Astrocyte (in vitro differentiated cells and primary cell): ENCODE results near the gene PPP2R2C. TPM values are rescaled to one million over a fixed set of nuclear protein-coding genes. Genes with fewer than 3 reads are reported as not detected.

Experiments used
- DNase-seq: peaks from one replicate; pipeline ENCODE4 v3.0.0-alpha.2; 2010; ENCODE audit warnings: low read depth
- FAIRE-seq: peaks from 2 replicates; lab custom pipeline; 2011; peaks lifted over from hg19 to GRCh38; lab: Jason Lieb, UNC
- H2AFZ ChIP-seq: 2 replicates; pipeline ENCODE4 v1.6.0; 2012; ENCODE audit warnings: low read depth, low read length, inconsistent platforms
- H3K27ac ChIP-seq: 2 replicates; pipeline ENCODE4 v1.5.1; 2011; ENCODE audit warnings: low read depth, low read length, inconsistent platforms
- H3K27me3 ChIP-seq: 2 replicates; pipeline ENCODE4 v1.6.0; 2011; ENCODE audit warnings: low read length, inconsistent platforms; ENCODE audit not compliant: insufficient read depth
- H3K36me3 ChIP-seq: 2 replicates; pipeline ENCODE4 v1.5.1; 2011; ENCODE audit warnings: low read length, inconsistent platforms; ENCODE audit not compliant: insufficient read depth
- H3K4me1 ChIP-seq: 2 replicates; pipeline ENCODE4 v1.5.1; 2011; ENCODE audit warnings: low read length, inconsistent platforms; ENCODE audit not compliant: insufficient read depth
- H3K4me2 ChIP-seq: 2 replicates; pipeline ENCODE4 v1.6.0; 2012; ENCODE audit warnings: low read length, inconsistent platforms
- H3K4me3 ChIP-seq: 2 replicates; pipeline ENCODE4 v1.5.1; 2011; ENCODE audit warnings: low read depth, mild to moderate bottlenecking, low read length, inconsistent platforms; ENCODE audit not compliant: insufficient read depth
- H3K79me2 ChIP-seq: 2 replicates; pipeline ENCODE4 v1.6.0; 2012; ENCODE audit warnings: mild to moderate bottlenecking, low read length, inconsistent platforms; ENCODE audit not compliant: insufficient read depth
- H3K9ac ChIP-seq: 2 replicates; pipeline ENCODE4 v1.6.0; 2012; ENCODE audit warnings: mild to moderate bottlenecking, low read length, inconsistent platforms
- H3K9me3 ChIP-seq: 2 replicates; pipeline ENCODE4 v1.5.1; 2012; ENCODE audit warnings: low read depth, mild to moderate bottlenecking, low read length, inconsistent platforms; ENCODE audit not compliant: insufficient read depth
- H4K20me1 ChIP-seq: 2 replicates; pipeline ENCODE4 v1.6.0; 2012; ENCODE audit warnings: low read length, inconsistent platforms; ENCODE audit not compliant: insufficient read depth
- H3K27ac Mint-ChIP-seq: one replicate; pipeline ENCODE4 v1.8.0; 2021; ENCODE audit warnings: mild to moderate bottlenecking, mixed read lengths; ENCODE audit not compliant: unreplicated experiment
- H3K27me3 Mint-ChIP-seq: one replicate; pipeline ENCODE4 v1.8.0; 2021; ENCODE audit warnings: low read depth, mixed read lengths; ENCODE audit not compliant: unreplicated experiment
- H3K36me3 Mint-ChIP-seq: one replicate; pipeline ENCODE4 v1.8.0; 2021; ENCODE audit warnings: low read depth, mixed read lengths; ENCODE audit not compliant: unreplicated experiment
- H3K4me1 Mint-ChIP-seq: one replicate; pipeline ENCODE4 v1.8.0; 2021; ENCODE audit warnings: low read depth, mixed read lengths; ENCODE audit not compliant: unreplicated experiment
- H3K4me3 Mint-ChIP-seq: one replicate; pipeline ENCODE4 v1.8.0; 2021; ENCODE audit warnings: mild to moderate bottlenecking, moderate library complexity, mixed read lengths; ENCODE audit not compliant: unreplicated experiment
- H3K9me3 Mint-ChIP-seq: one replicate; pipeline ENCODE4 v1.8.0; 2021; ENCODE audit warnings: mild to moderate bottlenecking, mixed read lengths; ENCODE audit not compliant: unreplicated experiment
- CTCF ChIP-seq: IDR thresholded peaks from 2 replicates; pipeline ENCODE4 v1.5.1; 2011; ENCODE audit warnings: low read depth, mild to moderate bottlenecking, inconsistent platforms, low read length, moderate library complexity; ENCODE audit not compliant: insufficient read depth
- EZH2 ChIP-seq: IDR thresholded peaks from 2 replicates; pipeline ENCODE4 v1.6.1; 2012; ENCODE audit warnings: mild to moderate bottlenecking, low read length, inconsistent platforms; ENCODE audit not compliant: insufficient read depth
- total RNA-seq: library from RNA; stranded (reverse); gene quantifications from 2 replicates; pipeline ENCODE4 v1.2.1, GENCODE V29; 2021

The PPP2R2C gene
- total RNA-seq, 1 donor from 2014 or later = 1.1 TPM

- Histone ChIP-seq H3K79me2 (no peaks in the 10 kb centered on the region), H2AFZ (no peak overlapping the region), H3K27me3 (no peaks in the 10 kb centered on the region), H3K4me1 (no peaks in the 10 kb centered on the region), H3K27ac (no peak overlapping the region), H3K4me3 (no peak overlapping the region), H3K36me3 (no peaks in the 10 kb centered on the region), H3K9me3 (no peaks in the 10 kb centered on the region), H3K9ac (no peak overlapping the region), H3K4me2 (no peak overlapping the region), H4K20me1 (peaks cover 9% of the 10 kb centered on the region)
- Mint-ChIP-seq H3K4me1 (no peaks in the 10 kb centered on the region), H3K4me3 (no peak overlapping the region), H3K36me3 (peaks cover 38% of the 10 kb centered on the region), H3K27ac (no peak overlapping the region), H3K9me3 (no peaks in the 10 kb centered on the region), H3K27me3 (peaks cover 2% of the 10 kb centered on the region)
- no peak for DNase-seq
- FAIRE-seq = no peak
- no peak for TF ChIP-seq CTCF
- no peak for TF ChIP-seq EZH2
Measured at GRCh38 chr4:6300359-6300758, 172.1 kb downstream of the PPP2R2C start.

GRCh38 chr4:6299875-6300274 lies 172.5 kb downstream of the PPP2R2C start:
- H3K27ac ChIP-seq = no peak overlapping the region
- Mint-ChIP-seq H3K27me3 (no peaks in the 10 kb centered on the region), H3K4me1 (no peaks in the 10 kb centered on the region), H3K27ac (no peak overlapping the region), H3K36me3 (peaks cover 43% of the 10 kb centered on the region), H3K9me3 (no peaks in the 10 kb centered on the region), H3K4me3 (no peak overlapping the region)
- H2AFZ ChIP-seq = no peak overlapping the region
- H3K4me3 ChIP-seq = no peak overlapping the region
- H3K9me3 ChIP-seq = no peaks in the 10 kb centered on the region
- H4K20me1 ChIP-seq = peaks cover 9% of the 10 kb centered on the region
- DNase-seq = no peak
- no peaks in the 10 kb centered on the region for H3K36me3 ChIP-seq
- H3K27me3 ChIP-seq = no peaks in the 10 kb centered on the region
- H3K79me2 ChIP-seq = no peaks in the 10 kb centered on the region
- FAIRE-seq = no peak
- H3K4me1 ChIP-seq = no peaks in the 10 kb centered on the region
- no peak overlapping the region for H3K9ac ChIP-seq
- TF ChIP-seq CTCF (no peak), EZH2 (no peak)
- no peak overlapping the region for H3K4me2 ChIP-seq

- Histone ChIP-seq H2AFZ (no peak overlapping the region), H3K36me3 (no peaks in the 10 kb centered on the region), H4K20me1 (peaks cover 8% of the 10 kb centered on the region), H3K4me1 (no peaks in the 10 kb centered on the region), H3K27ac (no peak overlapping the region), H3K4me2 (no peak overlapping the region), H3K27me3 (no peaks in the 10 kb centered on the region), H3K9ac (no peak overlapping the region), H3K79me2 (no peaks in the 10 kb centered on the region), H3K4me3 (no peak overlapping the region), H3K9me3 (no peaks in the 10 kb centered on the region)
- Mint-ChIP-seq H3K4me1 (no peaks in the 10 kb centered on the region), H3K27me3 (no peaks in the 10 kb centered on the region), H3K36me3 (peaks cover 47% of the 10 kb centered on the region), H3K27ac (no peak overlapping the region), H3K9me3 (no peaks in the 10 kb centered on the region), H3K4me3 (no peak overlapping the region)
- DNase-seq (no peak), FAIRE-seq (no peak)
- TF ChIP-seq EZH2 (no peak), CTCF (no peak)
Measured at GRCh38 chr4:6298852-6299251, 173.6 kb downstream of the PPP2R2C start.
